Germinal center (tissue), 1 donor: Measurements from ENCODE around the gene EMSY.

Source experiments
- DNase-seq: peaks from one replicate; pipeline ENCODE4 v3.0.0; 2012; ENCODE audit warnings: mixed read lengths, low spot score

EMSY gene

GRCh38 chr11:76455331-76455730 is 10.5 kb downstream of the EMSY start:
- DNase-seq = no peak

DNA sequence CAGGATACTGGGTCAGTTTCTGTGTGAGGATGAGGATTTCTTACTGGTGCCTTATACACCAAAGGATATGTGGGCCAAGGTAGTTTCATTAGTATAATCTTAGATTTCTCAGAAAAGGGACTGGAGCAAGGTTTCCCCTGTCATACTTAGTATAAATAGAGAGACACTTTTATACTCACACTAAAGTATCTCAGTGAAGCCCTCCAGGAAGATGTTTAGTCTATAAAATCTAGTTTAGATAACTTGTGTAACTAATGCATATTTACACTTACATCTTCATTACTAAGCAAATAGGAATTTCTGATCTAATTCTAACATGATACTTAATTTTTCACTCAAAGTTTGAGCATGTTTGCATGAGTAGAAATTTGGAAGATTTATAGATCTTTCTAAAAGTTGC is 11.1 kb downstream of the EMSY start:
- DNase-seq = no peak

- DNase-seq = no peak
Measured at GRCh38 chr11:76456571-76456970, 11.8 kb downstream of the EMSY start.

- no peak for DNase-seq
Measured at GRCh38 chr11:76459299-76459698, 14.5 kb downstream of the EMSY start.

GRCh38 chr11:76459846-76460245 is 15.0 kb downstream of the EMSY start:
- DNase-seq = no peak

DNA sequence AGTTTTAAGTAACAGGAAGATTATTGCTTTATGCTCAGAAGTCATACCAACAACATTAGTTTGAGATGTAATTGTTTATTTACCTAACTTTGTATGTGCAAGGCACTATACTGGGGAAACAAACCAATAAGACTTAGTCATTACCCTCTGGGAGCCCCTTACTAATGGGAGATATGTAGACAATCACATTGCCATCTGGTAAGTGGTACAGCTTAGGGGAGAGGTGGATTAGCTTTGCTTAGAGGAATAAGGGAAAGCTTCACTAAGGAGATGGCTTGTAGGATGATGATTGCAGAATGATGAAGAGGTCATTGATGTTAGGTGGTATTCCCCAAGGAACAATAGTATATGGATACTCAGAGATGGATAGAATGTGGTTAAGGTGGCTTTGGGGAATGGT is 17.5 kb downstream of the EMSY start:
- no peak for DNase-seq

- no peak for DNase-seq
Measured at GRCh38 chr11:76465701-76466100, 20.9 kb downstream of the EMSY start.

- DNase-seq = no peak
Measured at GRCh38 chr11:76466666-76467065, 21.8 kb downstream of the EMSY start.

DNA sequence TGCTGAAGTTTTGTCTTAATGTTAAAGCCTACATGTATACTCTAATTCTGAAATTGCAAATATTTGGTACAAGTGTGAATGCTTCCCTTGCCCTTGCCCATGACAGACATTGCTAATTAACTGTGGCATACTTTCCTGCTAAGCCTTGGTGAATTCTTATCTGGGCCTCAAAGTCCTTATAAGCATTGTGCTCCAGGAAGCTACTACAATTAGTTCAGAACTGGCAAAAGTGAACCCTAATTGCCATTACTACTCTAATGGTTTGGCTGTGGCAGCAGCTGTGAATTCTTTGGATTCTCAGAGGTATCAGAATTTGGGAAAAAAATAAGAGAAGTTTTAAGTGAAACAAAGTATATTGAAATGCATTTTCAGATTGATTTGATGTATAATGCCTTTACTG is 24.3 kb downstream of the EMSY start:
- DNase-seq = no peak

- DNase-seq = no peak
Measured at GRCh38 chr11:76471382-76471781, 26.6 kb downstream of the EMSY start.

GRCh38 chr11:76480241-76480640 is 35.4 kb downstream of the EMSY start:
- DNase-seq = no peak

DNA sequence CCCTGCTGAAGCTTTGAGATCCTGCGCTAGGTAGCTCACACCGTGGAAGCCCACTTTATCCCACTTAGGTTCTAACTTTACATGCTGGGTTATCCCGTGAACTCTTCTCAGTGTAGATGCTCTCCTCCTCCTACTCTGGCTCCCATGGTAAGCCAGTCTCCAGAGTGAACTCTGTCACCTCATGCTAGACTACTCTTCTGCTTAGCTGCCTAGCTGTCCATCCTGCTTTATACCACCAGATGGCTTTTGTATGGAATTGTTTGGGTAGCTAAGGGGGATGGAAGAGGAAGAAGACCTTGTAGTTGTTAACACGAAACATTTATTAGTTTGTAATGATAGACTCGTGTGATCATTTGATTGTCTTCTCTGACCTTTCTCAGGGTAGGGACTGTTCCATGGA is 46.8 kb downstream of the EMSY start:
- no peak for DNase-seq

DNA sequence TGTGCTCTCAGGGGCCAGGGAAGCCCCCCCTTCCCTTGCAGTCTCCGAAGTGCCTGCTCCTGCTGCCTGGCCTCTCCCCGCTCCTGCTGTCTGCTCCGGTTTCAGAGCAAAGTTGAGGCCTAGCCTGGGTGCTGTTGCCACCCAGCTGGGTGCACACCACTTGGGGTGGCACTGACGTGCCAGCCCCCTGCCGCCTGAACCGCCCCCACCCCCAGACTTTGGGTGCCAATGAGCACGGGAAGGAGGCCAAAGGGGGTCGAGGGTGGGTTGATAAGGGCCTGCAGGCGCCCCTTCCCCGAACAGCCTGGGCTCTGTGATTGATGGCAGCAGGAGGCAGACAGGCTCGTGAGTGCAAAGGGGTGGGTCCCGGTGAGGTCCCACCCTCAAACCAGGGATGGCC is 48.2 kb downstream of the EMSY start:
- no peak for DNase-seq

DNA sequence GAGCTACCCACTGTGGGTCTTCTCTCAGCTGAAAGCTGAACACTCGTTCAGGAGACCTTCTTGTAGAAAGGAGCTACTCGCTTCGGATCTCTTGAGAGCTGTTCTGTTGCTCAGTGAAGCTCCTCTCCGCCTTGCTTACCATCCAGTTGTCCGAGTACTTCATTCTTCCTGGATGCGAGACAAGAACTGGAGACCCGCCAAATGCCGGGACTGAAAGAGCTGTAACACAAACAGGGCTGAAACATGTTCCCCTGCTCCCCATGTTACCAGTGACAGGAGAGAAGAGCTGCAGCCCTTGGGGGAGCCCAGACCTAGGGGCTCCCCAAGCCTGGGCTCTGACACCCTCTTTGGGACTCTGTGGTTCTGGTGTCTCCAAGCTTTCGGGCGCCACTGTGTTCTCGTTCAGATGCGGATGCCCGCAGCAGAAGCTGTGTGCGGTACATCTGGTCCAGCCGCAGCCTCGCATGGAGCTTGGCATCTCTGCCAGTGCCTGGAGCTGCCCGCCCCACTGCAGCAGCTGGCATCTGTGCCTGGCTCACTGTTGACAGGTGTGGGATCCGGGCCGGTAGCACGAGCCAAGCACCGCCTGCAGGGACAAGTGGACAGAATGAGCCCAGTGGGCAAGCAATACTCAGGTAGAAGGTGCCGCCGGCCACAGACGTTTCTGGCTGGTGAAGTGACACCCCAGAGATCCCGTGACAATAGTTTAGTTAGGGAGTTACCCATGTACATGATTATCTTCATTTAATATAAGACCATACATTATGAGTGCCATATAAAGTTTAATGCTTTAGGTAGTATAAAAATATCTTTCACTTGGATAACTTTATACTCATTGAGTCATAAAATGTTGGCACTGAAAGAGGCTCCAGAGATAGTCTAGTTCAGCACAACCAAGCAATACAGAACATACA is 49.1 kb downstream of the EMSY start:
- no peak for DNase-seq

- no peak for DNase-seq
Measured at GRCh38 chr11:76495019-76495418, 50.2 kb downstream of the EMSY start.

DNA sequence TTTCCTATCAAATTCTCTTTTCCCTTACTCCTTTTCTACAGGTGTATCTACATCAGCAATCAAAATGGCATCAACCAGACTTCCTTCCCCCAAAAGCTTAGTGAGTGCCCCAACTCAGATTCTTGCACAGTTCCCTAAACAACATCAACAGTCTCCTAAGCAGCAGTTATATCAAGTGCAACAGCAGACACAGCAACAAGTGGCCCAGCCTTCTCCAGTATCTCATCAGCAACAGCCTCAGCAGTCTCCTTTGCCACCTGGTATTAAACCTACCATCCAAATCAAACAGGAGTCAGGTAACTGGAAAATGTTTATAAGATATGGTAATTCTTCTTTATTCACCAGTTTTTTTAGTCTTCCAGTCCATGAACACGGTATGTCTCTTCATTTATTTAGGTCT is 51.4 kb downstream of the EMSY start:
- no peak for DNase-seq

GRCh38 chr11:76501526-76502202 is 56.8 kb downstream of the EMSY start:
- no peak for DNase-seq

DNA sequence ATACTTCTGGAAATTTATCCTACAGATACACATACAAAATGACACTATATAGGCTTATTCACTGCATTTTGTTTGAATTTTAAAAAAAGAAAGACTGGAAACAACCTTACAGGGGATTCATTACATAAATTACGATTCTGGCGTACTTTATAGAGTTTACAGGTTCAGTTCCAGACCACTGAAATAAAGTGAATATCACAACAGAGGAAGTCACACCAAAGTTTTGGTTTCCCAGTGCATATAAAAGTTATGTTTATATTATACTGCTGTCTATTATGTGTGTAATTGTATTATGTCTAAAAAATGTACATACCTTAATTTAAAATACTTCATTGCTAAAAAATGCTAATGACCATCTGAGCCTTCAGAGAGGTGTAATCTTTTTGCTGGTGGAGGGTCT is 62.0 kb downstream of the EMSY start:
- no peak for DNase-seq

- DNase-seq = no peak
Measured at GRCh38 chr11:76510060-76511047, 65.5 kb downstream of the EMSY start.

DNA sequence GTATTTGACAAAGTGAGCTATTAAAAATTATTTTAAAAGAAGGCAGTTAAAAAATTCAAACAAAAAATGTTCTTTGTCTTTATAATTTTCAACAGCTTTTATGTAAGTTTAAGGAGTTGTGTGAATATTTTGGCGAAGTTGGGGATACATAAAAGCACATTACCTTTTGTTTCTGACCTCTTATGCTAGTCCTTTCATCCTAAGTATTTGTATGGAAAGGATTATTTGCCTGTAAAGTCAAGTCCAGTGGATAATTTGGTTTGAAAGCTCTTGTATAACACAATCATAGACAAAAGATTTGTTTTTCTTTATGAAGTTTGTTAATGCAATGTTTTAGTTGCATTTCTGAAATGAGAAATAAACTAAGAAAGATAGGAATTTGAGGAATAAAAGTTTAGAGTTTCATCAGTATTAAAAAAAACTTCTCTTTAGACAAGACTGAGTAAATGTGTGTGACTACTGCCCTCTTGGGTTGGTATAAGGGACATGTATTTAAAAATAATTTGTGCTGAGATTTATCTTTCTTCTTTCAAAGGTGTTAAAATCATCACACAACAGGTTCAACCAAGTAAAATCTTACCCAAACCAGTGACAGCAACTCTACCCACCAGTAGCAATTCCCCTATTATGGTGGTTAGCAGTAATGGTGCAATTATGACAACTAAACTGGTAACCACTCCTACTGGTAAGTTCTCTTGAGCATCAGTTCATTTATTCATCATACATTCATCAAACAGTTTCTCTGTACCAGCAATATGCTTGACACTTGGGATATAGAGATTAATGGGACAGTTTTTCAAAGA is 68.2 kb downstream of the EMSY start:
- DNase-seq = no peak

- DNase-seq = no peak
Measured at GRCh38 chr11:76513654-76514034, 68.8 kb downstream of the EMSY start.

GRCh38 chr11:76515494-76515893 is 70.7 kb downstream of the EMSY start:
- DNase-seq = no peak
